Fibroblast of skin of left quadriceps (primary cell): ENCODE results near the gene LMNB1.
A peak's percentile ranks its signal among the peaks of the same experiment; 100 is the strongest.
"Not testable (repeated sequence)": the region's sequence is repeated elsewhere in the genome, so short reads cannot be mapped to it uniquely, and the experiment has no call there.

ENCODE experiments used
- DNase-seq, 2 experiments: peaks; one replicate each; pipeline ENCODE4 v3.0.0-alpha.2; 2013; ENCODE audit warnings: low read depth in 2 of 2

LMNB1 gene

DNA sequence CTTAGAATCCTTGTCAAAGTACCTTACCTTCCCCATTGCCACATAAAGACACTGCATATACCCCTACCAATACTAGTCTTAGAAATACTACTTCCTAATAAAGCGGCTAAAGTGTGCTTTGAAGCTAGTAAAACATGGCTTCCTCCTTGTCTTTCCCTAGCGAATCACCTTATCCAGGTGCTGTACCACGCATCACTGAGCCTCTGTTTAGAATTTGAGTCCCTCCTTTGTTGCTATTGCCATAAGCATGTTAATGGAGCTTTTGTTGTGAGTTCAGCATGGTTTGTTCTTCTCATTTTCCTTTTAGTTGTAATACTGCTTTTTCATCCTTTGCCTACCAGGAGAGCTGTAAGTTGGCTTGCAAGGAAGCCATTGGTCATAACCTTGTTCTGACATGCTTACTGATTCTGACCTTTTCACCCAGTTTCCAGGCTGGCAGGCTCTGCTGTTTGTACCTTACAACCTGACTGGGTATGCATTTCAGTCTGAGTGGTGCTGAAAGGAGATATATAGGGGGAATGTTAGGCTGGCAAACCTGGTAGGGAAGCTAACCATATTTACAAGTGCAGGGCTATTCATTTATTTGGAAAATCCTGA lies 49.8 kb downstream of the LMNB1 start:
- DNase-seq: no peak

DNA sequence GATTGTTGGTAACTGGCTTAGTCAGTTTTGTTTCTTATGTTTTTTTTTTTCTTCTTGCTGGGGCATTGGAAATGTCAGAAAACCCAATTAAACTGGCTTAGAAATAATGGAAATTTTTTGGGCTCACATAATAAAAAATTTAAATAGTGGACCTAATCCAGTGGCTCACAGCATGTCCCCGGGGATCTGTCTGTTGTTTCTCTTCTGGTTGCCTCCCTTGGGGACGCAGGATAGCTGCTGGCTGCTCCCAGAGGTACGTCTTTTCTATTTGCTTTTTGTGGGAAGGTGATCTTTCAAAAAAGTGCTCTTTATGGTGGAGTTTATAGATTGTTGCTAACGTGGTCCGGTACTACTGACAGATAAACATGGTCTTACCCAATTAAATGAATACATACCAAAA lies 52.2 kb downstream of the LMNB1 start:
- no peak for DNase-seq

DNA sequence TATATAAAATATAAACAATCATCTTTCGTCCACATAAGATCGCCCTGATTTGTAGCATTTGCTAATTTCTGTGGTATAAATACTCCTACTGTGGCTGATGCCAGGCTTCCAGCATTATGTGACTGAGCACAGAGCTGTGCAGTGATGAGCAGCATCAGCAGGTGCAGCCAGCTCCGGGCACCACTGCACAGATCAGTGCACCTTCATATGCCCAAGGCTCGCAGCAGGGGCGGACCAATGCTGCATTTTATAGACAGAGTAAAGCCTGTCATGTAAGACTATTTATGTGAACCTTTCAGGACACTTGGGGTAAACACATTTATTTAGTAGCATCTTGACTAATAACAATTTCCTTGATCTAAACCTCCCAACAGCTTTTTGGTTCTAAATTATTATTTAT lies 53.1 kb downstream of the LMNB1 start:
- no peak for DNase-seq

DNA sequence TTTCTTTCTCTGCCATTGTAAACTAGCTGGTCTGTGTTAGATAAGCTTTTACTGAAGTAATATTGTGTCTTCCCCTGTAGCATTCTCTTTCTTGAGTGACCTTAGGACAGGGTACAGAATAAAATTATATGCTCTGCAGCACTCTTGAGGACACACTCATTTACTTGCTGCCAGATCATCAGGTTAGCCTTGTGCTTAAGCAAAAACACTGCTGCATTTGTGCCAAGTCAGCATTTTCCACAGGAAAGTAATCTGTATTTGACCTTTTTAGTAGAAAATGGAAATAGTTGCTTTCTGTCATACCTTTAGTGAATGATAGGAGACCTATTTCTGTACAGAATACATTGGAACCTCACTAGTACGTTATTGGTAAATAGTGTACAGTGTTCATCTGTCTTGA lies 54.2 kb downstream of the LMNB1 start:
- no peak for DNase-seq

DNA sequence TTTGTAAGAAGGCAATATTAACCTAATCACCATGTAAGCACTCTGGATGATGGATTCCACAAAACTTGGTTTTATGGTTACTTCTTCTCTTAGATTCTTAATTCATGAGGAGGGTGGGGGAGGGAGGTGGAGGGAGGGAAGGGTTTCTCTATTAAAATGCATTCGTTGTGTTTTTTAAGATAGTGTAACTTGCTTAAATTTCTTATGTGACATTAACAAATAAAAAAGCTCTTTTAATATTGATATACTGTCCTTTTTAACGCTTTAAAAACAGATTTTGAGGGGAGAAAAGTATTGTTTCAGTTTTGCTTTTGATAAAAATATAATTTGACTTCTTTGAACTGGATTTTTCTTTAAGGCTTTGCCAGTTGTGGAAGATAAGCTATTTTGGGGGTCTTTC lies 59.8 kb downstream of the LMNB1 start:
- DNase-seq: no peak

DNA sequence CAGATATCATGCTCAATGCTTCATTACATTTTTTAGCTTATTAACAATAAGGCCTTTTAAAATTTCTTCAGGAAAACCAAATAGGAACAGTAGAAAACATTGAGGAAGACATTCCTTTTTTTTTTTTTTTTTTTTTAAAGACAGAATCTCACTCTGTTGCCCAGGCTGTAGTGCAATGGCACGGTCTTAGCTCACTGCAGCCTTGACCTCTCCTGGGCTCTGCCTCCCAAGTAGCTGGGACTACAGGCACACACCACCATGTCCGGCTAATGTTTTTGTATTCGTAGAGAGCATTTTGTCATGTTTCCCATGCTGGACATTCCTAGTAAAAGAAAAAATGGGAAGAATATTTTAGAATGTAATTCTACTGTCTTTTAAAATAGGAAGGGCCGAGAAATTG lies 60.3 kb downstream of the LMNB1 start:
- DNase-seq: no peak

DNA sequence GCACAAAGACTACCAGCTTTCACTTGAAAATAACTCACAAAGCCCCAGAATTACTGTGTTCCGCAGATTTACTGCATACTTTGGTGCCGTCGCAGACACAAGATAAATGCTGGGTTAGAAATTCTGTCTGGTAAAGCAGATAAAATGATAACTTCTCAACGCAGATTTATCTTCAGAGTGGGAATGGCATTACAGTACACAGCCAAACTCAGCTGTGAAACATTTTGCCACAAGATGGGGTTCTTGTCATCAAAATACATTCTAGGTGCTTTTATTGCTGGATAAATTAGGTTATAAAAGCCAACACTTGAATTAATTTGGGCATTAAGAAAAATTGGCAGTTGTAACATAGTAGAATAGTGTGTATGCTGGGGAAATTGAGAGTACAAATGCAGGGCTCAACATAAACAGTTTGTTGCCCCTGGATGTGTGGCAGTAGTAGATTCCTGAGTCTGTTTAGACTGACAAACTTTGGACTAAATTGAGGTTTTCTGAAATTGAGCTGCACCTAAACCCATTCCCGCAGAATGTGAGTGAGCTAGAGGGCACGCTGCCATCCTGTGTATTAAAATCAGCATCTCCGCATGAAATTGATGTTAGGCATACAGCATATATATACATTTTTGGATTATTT lies 61.1 kb downstream of the LMNB1 start:
- no peak for DNase-seq

DNA sequence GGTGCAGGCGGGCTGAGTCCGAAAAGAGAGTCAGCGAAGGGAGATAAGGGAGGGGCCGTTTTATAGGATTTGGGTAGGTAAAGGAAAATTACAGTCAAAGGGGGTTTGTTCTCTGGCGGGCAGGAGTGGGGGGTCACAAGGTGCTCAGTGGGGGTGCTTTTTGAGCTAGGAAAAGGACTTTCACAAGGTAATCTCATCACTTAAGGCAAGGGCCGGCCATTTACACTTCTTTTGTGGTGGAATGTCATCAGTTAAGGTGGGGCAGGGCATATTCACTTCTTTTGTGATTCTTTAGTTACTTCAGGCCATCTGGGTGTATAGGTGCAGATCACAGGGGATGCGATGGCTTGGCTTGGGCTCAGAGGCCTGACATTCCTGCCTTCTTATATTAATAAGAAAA lies 62.5 kb downstream of the LMNB1 start:
- not testable (repeated sequence) for DNase-seq

DNA sequence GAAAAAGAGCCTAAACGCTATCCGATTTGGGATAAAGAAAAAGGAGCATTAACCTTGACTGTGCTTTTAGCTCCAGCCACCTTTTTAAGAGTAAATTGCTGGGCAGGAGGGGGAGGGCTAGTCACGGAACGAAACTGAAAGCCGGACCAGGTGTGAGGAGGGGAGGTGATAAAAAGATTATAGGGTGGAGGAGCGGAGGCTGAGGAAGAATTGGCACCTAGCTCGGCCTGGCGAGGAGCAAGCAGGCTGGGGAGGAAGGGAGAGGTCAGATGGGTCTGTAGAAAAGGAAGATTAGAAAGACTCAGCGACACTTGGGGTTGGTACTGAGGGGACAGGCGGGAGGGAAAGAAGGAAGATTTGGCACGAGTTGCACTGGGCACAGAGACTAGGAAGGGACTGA lies 66.4 kb downstream of the LMNB1 start:
- not testable (repeated sequence) for DNase-seq

DNA sequence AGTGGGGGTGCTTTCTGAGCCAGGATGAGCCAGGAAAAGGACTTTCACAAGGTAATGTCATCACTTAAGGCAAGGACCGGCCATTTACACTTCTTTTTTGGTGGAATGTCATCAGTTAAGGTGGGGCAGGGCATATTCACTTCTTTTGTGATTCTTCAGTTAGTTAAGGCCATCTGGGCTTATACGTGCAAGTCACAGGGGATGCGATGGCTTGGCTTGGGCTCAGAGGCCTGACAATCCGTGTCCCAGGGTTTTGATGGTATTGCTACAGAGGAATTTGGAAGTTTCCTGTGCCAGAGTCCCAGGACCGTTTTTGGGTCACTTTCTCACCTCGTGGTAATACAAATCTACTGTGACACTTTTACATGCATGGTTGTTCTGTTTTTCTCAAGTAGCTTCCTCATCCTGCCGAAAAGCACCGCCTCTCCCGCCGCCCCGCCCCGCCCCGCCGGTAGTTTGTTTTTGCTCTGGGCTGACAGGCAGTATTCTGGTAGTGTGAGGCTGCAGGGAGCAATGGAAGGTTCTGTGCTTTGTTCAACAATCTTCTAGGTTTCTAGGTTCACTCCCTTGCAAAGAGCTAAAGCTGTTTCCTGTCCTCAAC lies 68.6 kb downstream of the LMNB1 start:
- DNase-seq: not testable (repeated sequence)

DNA sequence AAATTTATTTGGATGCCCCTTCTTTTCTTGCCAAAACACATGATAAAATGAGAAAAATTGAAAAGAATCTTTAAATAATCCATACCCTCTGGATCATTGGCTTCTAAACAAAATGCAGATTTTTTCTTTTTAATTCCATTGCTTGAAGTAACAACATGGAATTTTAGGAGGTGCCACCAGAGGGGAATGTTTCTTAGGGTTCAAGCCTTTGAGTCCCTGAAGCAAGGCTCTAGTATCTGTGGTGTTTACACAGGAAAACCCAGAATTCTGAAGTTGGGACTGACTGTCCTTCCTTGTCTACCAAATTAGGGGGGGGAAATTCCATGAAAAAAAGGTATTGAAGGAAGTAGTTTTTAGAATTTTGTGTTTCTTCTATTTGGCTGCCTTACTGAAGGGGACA lies 69.4 kb downstream of the LMNB1 start:
- peak in 1 of 2 experiments; percentile 24 for DNase-seq

DNA sequence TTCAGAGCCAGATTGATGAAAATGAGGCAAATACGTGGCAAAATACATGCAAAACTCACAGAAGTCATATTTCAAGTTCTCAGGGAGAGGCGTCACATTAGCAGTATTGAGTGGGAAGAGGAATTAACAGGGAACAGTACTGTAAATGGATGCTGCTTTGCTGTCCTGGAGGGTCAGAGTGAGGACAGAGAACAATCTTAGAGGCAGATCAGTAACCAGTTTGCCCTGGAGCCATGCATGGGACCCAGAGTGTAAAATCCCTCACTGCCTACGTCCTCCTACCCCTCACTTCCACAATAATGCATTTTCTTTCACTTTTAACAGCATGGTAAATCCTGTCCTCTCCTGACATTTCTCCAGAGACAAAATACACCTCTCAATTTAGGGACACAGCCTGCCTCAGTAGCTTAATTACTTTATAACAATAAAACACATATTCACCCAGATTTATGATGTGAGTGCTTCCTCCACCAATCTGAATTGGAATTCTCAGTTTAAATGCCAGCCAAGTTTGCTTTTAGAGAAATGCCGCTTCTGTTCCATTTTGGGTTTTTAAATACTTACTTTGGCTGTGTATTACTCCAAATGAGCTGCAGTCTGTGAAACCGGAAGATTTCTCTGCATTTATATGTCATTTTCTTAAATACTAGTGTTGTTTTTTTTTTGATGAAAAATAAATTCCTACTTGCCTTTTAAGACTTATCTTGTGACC lies 70.0 kb downstream of the LMNB1 start:
- DNase-seq: no peak

DNA sequence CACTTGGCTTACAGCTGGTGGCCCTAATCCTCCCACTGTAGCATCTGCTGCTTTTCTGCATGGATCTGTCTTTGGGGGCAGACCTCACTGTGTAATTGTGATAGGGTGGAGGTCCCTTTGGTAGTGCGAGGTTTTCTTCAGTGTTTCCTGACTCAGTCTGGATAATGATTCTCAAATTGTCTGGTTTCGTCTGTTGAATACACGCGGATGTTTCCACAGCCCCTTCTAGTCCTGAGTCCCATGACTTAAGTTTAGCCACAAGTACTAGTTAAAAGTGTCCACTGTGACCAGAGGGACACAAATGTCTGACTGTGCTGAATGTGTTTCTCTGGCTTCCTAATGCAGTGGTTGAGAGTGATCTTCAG lies 70.5 kb downstream of the LMNB1 start:
- no peak for DNase-seq

DNA sequence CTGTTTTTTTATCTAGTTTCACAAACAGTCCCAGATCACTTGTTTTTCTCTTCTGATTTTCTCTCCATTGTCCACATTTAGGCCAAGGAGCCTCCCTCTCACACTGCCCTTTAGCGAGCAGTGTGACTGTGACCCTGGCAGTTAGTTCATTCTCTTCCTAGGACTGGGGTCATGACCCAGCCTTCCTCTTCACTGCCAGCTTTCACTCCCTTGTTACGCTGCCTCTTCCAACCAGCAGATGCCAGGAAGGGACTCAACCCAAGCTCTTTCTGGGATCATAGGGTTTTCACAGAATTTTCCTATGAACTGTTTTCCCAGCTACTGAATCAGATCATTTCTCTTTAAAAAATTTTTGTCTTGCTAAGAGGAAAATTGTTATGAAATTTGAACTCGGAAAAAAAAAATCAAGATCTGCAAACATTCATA lies 70.9 kb downstream of the LMNB1 start:
- DNase-seq: no peak

DNA sequence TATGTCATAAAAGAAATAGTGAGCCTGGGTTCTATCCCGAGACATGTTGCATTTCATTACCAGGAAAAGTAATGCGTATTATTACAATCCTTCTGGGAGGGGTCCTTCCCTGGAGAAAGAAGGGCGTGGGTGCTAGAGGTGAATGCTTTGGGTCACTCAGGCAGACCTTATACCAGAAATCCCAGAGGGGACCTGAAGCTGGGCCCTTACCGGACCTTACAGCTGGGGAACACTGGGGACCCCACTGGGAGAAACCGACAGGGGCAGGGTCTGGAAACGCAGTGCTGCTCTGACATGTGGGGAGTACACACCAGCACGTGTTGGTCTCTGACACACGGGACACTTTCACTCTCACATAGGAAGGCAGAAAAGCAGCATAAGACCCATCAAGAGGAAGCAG lies 71.3 kb downstream of the LMNB1 start:
- DNase-seq: no peak

DNA sequence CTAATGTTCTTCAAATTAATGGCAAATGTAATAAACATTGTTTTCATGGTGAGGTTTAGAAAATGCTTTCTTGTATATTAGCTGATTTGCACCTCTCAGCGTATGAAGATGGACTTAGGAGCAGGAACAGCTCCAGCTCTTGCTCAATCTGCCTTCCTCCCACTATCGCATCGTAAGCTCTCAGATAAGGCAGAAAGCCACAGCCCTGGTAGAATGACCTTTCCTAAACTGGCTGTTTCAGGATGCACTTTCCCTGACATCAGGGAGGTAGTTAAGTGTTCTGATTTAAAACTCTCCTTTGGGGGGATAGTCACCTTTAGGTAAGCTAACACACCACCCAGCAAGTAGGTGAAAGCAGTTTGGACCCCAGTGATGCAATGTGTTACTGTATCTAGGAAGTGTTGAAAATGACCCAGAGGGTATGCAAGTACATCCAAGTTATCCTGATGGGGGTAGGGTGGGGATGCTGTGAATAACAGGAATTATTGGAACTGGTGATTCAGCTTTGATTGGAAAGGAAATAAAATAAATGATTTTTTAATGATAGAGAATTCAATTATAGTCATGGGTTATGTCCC lies 72.3 kb downstream of the LMNB1 start:
- no peak for DNase-seq

DNA sequence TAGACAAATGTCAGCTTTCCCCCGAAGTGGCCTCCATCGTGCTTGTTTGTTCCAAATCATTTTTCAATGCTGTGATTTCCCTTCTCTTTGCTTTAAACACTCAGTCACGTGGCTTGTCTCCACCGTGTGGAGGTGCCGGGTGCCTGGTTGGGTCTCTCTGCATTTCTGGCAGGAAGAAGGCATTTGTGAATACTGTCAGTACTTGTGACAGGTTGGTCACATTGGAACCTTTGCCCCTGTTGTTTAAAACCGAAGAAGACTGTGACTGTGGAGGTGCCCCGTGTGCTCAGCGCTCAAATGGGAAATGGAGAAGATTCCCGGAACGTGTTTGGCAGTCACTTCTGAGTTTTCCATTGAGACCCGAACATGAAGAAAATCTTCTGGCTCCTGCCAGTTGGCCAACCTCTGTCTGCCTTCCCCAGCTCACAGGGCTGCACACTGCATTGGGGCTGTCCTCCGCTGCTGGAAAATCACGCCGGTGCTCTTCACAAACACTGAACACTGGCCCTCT lies 74.6 kb downstream of the LMNB1 start:
- no peak for DNase-seq

DNA sequence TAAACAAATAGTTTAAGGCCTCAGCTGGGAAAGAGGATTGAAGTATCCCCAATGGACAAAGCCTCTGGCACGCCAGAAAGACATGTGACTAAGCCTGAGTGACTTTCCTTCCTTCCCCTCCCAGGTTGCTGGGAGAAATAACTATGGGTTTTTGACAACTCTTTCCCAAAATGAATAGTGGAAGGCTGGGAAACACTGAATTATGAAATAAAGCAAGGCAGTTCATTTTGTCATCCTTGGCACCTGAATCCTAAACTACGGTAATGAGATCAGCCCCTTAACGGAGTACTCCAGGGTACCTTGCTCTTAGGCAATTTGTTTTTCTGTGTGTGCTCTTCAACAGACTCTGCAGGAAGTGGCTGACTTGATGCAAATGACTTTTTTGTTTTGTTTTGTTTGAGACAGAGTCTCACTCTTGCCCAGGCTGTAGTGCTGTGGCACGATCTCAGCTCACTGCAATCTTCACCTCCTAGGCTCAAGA lies 75.2 kb downstream of the LMNB1 start:
- DNase-seq: no peak

DNA sequence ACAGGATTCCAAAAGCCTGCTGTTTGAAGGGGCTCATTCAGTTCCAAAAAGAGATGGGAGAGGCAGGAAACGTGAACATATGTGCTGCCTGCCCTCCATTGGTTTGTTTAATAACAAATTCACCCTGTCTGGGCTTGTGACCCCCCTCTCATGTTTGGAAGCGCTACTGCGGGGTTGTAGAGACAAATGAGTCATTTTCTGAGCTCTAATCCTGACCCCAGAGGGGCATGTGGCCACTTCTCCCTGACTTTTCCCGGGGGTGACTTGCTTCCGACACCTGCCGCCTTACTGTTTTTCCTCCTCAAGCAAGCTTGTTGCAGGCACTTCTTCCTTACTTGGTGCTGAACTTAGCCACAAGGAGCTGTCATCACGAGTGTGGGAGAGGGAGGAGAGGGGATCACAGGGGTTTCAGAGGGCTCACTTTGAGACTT lies 75.9 kb downstream of the LMNB1 start:
- no peak for DNase-seq

DNA sequence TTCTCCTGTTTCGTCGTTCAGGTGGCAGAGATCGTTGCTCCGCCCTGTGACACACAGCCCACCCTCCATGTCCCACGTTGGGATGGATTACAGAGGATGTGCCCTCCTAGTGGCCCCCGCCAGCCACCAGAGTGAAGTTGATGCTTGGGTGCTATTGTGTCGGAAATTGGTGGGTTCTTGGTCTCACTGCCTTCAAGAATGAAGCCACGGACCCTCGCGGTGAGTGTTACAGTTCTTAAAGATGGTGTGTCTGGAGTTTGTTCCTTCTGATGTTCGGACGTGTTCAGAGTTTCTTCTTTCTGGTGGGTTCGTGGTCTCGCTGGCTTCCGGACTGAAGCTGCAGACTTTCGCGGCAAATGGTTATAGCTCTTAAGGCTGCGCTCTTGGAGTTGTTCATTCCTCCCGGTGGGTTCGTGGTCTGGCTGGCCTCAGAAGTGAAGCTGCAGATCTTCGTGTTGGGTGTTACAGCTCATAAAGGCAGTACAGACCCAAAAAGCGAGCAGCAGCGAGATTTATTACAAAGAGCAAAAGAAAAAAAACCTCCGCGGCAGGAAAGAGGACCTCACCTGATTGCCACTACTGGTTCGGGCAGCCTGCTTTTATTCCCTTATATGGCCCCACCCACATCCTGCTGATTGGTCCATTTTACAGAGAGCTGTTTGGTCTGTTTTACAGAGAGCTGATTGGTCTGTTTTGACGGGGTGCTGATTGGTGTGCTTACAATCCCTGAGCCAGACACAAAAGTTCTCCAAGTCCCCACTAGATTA lies 76.8 kb downstream of the LMNB1 start:
- DNase-seq: not testable (repeated sequence)

DNA sequence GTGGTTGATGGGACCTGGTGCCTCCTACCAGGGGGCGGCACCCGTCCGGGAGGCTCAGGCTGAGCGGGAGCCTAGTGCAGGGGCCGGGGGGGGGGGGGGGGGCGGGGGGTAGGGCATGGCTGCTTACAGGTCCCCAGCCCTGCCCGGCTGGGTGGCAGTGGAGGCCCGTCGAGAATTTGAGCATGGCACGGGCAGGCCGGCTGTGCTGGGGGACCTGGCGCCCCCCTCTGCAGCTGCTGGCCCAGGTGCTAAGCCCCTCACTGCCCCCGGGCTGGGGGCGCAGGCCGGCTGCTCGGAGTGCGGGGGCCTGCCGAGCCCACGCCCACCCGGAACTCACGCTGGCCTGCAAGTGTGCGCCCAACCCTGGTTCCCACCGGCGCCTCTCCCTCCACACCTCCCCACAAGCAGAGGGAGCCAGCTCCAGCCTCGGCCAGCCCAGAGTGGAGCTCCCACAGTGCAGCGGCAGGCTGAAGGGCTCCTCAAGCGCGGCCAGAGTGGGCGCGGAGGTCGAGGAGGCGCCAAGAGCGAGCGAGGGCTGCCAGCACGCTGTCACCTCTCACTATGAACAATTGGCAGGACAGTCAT lies 77.7 kb downstream of the LMNB1 start:
- no peak for DNase-seq
